Kidney capillary endothelial cell (primary cell): Measurements from ENCODE around the gene ZNF142.
A peak's percentile ranks its signal among the peaks of the same experiment; 100 is the strongest.

Source experiments
- DNase-seq: peaks from one replicate; pipeline ENCODE4 v3.0.0-alpha.2; 2018; ENCODE audit warnings: low spot score

Gene ZNF142

DNA sequence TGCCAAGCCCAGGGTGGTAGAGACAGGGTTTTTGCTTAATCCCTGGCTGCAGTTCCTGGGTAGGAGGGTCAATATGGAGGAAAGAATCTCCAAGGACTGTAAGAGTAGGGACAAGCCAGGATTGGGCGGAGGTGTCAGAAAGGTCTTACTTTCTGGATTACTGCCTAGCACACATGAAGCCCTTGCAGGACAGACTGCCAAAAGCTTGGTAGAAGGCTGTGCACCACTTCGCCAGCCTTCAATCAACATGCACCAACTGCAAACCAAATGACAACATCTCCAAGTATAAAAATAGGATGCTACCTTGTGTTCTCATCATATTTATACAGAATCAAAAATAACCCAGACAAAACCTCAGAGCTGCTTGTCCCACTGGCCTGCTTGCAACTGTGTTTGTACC is 3.7 kb downstream of the ZNF142 start:
- DNase-seq: no peak

DNA sequence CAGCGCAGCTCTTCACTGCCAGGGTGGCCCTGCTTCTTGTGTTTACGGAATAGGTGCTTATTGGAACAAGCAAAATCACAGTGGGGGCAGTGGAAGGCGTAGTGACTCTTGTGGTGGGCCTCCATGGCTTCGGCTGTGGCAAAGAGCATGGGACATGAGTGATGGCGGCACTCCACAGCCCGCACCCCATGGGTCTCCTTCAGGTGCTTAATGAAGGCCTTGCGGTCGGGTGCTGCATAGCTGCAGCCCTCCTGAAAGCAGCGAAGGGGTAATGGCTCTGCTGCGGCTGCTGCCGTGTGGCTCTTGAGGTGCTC is 10.7 kb downstream of the ZNF142 start:
- DNase-seq: no peak

GRCh38 chr2:218648088-218648786 is 11.2 kb downstream of the ZNF142 start:
- peak; percentile 62 for DNase-seq

GRCh38 chr2:218645126-218645525 is 14.3 kb downstream of the ZNF142 start:
- no peak for DNase-seq

DNA sequence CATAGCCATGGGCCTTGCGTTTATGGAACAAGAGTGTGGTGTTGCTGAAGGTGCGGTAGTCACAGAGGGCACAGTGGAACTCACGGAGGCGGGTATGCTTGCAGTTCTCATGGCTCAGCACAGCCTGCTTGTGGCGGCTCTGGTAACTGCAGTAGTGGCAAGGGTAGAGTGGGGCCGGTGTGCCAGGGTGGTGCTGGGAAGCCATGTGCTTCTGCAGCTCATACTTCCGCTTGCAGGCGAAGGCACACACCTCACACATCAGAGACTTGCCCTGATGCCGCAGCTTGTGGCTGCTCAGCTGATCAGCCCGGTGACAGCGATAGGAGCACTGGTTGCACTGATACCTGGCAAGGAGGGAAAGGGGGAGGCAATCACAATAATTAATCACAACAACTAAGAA is 14.7 kb downstream of the ZNF142 start:
- DNase-seq: no peak

GRCh38 chr2:218643751-218644310 is 15.6 kb downstream of the ZNF142 start:
- no peak for DNase-seq

DNA sequence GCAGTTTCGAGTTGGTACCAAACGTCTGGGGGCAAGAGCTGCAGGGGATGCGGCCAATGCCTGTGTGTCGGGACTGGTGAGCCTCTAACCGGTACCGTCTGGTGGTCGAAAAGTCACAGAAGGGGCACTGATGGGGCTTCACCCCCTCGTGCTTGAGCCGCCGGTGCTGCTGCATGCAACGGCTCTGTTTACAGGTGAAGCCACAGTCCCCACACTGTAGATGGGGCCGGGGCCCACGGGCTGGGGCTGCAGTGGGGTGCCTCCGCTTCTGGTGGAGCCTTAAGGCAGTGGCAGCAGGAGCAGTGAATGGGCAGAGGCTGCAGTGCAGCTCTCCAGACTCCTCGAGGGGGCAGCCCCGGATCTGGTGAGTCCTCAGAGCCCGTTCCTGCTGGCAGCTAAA is 16.6 kb downstream of the ZNF142 start:
- no peak for DNase-seq

GRCh38 chr2:218642121-218642656 is 17.2 kb downstream of the ZNF142 start:
- DNase-seq: no peak

DNA sequence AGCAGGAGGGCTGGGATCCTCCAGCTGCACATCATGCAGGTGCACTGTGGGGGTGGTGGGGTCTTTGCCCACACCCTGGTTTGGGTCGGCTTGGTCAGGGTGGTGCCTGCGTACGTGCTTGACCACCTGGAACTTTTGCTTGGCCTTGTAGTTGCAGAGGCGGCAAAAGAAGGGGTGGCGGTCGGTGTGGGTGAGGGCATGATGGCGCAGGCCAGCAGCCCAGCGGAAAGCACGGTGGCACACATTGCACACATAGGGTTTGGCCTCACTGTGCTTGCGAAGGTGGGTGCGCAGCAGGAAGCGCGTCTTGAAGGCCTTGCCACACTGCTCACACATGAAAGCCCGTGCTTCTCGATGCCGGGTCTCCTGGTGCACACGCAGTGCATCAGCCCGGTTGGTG is 21.1 kb downstream of the ZNF142 start:
- DNase-seq: no peak

DNA sequence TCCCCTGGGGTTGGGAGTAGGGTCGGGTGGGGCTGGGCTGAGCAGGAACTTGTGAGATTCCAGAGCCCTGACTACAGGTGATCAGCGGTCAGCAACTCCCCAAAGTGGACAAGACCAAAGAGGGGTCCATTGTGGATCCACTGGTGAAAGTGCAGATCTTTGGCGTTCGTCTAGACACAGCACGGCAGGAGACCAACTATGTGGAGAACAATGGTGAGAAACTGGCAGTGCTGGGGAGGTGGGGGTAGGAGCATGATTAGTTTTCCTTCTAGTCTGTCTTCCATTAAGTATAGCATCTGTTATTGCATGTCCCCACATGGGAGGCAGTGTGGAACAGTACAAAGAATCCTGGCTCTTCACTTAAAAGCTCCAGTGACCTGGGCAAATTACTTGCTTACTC is 23.7 kb downstream of the ZNF142 start:
- DNase-seq: no peak

DNA sequence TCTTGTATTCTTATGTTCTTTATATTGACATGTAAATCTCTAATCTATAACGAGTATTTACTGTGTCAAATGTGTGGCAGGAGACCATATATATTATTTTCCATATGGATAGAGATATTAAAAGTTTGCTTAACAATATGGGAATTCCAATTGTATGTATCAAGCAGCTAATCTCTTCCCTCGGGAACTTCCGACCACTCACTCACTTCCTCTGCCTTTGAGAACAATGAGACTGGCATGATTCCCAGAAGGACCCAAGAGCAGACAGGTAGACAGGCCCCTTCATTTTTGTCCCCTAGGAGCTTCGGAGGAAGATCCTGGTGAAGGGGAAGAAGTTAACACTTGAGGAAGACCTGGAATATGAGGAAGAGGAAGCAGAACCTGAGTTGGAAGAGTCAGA is 27.6 kb downstream of the ZNF142 start:
- peak; percentile 98 for DNase-seq

- no peak for DNase-seq
Measured at GRCh38 chr2:218627939-218628338, 31.5 kb downstream of the ZNF142 start.

DNA sequence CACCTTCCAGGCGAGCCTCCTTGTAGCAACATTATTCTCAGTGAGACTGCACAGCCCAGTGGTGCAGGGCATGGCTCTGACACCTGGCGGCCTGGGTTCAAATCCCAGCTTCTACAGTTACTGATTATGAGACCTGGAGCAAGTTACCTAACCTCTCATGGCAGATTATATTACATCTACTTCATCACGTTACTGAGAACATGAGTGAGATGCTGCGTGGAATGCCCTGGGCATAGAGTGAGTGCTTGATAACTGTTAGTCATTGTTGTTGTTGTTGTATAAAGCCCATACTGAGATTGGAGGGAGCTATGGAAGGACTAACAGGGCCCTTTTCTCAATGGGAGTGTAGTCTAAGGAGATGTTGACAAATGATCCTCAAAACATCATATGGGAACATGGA is 33.1 kb downstream of the ZNF142 start:
- no peak for DNase-seq

DNA sequence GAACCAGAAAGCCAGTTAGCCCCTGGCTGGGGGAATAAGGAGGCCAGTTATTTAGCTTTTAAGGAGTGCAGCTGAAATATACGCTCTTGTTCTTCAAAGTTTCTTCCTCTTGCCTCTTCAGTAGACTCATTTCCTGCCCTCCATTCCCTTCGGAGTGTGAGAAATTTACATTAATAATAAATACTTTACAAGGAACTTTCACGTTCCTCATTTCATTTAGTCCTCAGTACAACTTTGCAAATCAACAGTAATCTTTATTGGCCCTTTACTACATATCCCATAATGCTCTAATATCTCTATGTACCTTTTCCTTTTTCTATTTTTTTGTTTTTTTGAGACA is 36.1 kb downstream of the ZNF142 start:
- DNase-seq: no peak

DNA sequence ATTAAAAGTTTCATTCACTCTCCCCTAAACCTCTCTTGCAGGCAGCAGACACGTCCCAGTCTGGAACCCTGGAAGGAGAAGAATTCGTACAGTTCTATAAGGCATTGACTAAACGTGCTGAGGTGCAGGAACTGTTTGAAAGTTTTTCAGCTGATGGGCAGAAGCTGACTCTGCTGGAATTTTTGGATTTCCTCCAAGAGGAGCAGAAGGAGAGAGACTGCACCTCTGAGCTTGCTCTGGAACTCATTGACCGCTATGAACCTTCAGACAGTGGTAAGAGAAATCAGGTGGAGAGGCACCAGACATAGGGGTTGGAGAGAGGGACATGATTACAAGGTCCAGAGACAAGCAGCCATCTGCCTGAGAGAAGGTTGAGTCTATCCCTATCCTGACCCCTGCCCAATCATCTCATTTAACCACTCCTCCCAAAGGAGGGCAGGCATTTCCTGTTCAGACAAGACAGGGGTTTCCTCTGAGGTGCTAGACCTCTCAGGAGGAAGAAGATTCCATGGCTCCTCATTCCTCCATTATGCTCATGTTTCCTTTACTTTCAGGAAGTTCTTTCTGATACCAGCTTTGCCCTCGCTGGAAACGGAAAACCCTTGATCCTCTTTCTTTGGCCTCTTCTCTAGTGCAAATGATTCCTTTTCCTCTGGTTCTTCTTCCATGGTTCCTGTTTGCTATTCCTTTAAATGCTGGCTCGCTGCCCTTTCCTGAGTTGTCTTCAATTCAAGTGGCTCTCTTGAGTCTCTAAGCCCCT is 36.6 kb downstream of the ZNF142 start:
- no peak for DNase-seq

DNA sequence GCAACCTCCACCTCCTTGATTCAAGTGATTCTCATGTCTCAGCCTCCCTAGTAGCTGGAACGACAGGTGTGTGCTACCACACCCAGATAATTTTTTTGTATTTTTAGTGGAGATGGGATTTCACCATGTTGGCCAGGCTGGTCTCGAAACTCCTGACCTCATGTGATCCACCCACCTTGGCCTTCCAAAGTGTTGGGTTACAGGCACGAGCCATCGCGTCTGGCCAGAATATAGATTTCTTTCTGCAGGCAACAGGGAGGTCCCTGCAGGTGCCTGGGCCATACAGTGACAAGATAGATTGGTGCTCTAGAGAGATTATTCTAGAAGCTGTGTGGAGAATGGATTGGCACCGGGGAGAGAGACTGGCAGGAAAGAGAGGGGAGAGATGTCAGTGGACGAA is 38.4 kb downstream of the ZNF142 start:
- no peak for DNase-seq

GRCh38 chr2:218618102-218618860 is 41.1 kb downstream of the ZNF142 start:
- no peak for DNase-seq

- no peak for DNase-seq
Measured at GRCh38 chr2:218615868-218616315, 43.5 kb downstream of the ZNF142 start.

DNA sequence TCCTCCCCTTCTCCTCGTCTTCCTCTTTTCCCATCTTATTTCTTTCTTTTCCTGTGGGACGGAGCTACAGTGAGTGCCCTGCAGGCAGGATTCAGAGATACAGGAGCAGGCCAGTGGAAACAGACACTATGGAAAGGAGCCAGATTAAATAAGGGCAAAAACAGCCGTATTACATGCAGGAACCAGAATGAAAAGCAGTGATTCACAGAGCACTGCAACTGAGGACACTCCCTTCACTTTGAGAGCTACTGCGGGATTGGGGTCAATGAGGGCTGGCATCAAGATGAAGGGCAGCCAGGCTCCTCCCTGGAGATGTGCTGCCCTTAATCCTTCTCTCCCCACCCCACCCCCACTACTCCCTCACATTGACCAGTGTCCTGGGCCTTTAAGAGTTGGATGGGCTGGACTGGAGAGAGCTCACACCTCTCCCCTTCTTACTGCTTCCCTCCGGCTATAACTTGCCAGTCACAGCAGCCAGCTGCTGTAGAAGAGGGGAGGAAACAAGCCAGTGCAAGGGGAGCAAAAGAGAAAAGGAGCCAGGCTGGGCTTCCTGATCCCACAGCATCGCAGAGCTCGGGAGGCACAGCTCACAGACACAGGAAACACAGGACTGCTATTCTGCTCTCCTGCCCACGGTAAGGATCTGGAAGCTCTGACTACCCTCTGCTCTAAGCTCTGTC is 51.8 kb downstream of the ZNF142 start, which contains the start of gene PLCD4:
TSS of gene PLCD4 (plus strand) at position 464 of the 680 bp plus-strand sequence. CDS start 7,841 bp downstream, outside the sequence.
- DNase-seq: no peak

GRCh38 chr2:218605432-218605831 is 54.0 kb downstream of the ZNF142 start:
- DNase-seq: no peak
